Activated naive CD8-positive, alpha-beta T cell treated with anti-CD3 and anti-CD28 coated beads for 36 hours (primary cell): ENCODE results near the gene IGLON5. TPM values are rescaled to one million over a fixed set of nuclear protein-coding genes. Genes with fewer than 3 reads are reported as not detected.

Source experiments
- DNase-seq: peaks from one replicate; pipeline ENCODE4 v3.0.0; 2021
- H3K27ac Mint-ChIP-seq: one replicate; pipeline ENCODE4 v1.8.0; 2022; ENCODE audit warnings: mild to moderate bottlenecking, moderate library complexity, mixed read lengths
- H3K27me3 Mint-ChIP-seq: one replicate; pipeline ENCODE4 v1.8.0; 2022; ENCODE audit warnings: mild to moderate bottlenecking, mixed read lengths
- H3K36me3 Mint-ChIP-seq: one replicate; pipeline ENCODE4 v1.8.0; 2021; ENCODE audit warnings: mild to moderate bottlenecking, mixed read lengths
- H3K4me1 Mint-ChIP-seq: one replicate; pipeline ENCODE4 v1.8.0; 2021; ENCODE audit warnings: mixed read lengths
- H3K4me3 Mint-ChIP-seq: one replicate; pipeline ENCODE4 v1.8.0; 2022; ENCODE audit warnings: mild to moderate bottlenecking, moderate library complexity, mixed read lengths
- H3K9me3 Mint-ChIP-seq: one replicate; pipeline ENCODE4 v1.8.0; 2022; ENCODE audit warnings: mixed read lengths
- total RNA-seq, 2 experiments: library from RNA; stranded (reverse); gene quantifications; one replicate each; pipeline ENCODE4 v1.2.3, GENCODE V29; 2021

IGLON5 gene
- total RNA-seq, 2 experiments from 2014 or later: 0.12 to 0.18 TPM

GRCh38 chr19:51361239-51361638 lies 49.8 kb downstream of the IGLON5 start:
- Mint-ChIP-seq H3K27me3 (no peaks in the 10 kb centered on the region), H3K4me3 (no peak overlapping the region), H3K4me1 (peaks cover 50% of the 10 kb centered on the region), H3K27ac (no peak overlapping the region), H3K9me3 (no peaks in the 10 kb centered on the region), H3K36me3 (peaks cover 27% of the 10 kb centered on the region)
- DNase-seq: no peak

- Mint-ChIP-seq H3K27me3 (no peaks in the 10 kb centered on the region), H3K27ac (peak overlapping the region; percentile 65), H3K36me3 (peaks cover 18% of the 10 kb centered on the region), H3K4me1 (peaks cover 48% of the 10 kb centered on the region), H3K9me3 (no peaks in the 10 kb centered on the region), H3K4me3 (peak overlapping the region; percentile 64)
- DNase-seq: no peak
These were observed 53.0 kb downstream of the IGLON5 start for GRCh38 chr19:51364200-51365106.

DNA sequence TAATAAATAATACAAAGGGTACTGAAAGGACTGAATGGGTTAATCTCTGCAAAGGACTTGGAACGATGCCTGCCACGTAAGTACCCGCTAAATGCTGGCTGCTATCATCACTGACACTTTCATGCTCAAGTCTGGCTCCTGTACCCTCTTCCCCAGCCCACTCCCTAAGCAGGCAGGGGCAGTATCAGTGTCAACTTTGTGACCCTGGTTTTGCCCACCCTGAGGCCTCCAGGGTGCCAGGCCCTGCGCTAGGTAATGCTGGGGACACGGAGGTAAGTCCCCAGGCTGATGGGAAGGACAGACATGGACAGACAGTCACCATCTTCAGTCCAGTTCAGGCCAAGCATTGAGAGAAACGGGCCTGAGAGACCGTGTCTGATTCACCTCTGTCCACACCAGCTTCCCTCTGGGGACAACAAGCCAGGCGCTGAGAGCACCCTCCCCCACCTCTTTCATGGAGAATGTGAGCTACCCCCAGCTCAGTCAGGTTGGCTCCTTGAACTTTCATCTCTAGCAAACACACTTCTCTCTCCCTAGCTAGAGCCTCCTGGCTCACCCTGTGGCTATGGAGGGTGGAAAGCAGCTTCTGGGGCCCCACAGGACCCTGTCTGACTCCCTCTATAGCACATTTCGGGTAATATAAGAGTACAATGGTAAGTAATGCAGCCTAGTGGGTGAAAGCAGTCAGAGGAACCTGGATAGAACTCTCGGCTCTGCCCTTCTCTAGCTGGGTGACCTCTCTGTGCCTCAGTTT lies 53.9 kb downstream of the IGLON5 start:
- peaks cover 21% of the 10 kb centered on the region for H3K36me3 Mint-ChIP-seq

GRCh38 chr19:51365965-51366388 lies 54.5 kb downstream of the IGLON5 start, which contains the start of gene ETFB:
Gene ETFB, minus strand, starts transcription at chr19:51366388. Its CDS starts 62 bp downstream, at chr19:51366326.
- H3K36me3 Mint-ChIP-seq: peaks cover 27% of the 10 kb centered on the region
- H3K9me3 Mint-ChIP-seq: no peaks in the 10 kb centered on the region
- peak within 1 kb of the TSS; percentile 99 for H3K4me3 Mint-ChIP-seq
- peak within 1 kb of the TSS; percentile 96 for H3K27ac Mint-ChIP-seq
- no peak for DNase-seq
- H3K27me3 Mint-ChIP-seq: no peaks in the 10 kb centered on the region
- peaks cover 50% of the 10 kb centered on the region for H3K4me1 Mint-ChIP-seq

More for the DNA sequence above, 53.9 kb downstream of the IGLON5 start:
- Mint-ChIP-seq H3K9me3 (no peaks in the 10 kb centered on the region), H3K27me3 (no peaks in the 10 kb centered on the region), H3K4me3 (peak overlapping the region; percentile 99), H3K4me1 (peaks cover 48% of the 10 kb centered on the region), H3K27ac (peak overlapping the region; percentile 96)
- no peak for DNase-seq

DNA sequence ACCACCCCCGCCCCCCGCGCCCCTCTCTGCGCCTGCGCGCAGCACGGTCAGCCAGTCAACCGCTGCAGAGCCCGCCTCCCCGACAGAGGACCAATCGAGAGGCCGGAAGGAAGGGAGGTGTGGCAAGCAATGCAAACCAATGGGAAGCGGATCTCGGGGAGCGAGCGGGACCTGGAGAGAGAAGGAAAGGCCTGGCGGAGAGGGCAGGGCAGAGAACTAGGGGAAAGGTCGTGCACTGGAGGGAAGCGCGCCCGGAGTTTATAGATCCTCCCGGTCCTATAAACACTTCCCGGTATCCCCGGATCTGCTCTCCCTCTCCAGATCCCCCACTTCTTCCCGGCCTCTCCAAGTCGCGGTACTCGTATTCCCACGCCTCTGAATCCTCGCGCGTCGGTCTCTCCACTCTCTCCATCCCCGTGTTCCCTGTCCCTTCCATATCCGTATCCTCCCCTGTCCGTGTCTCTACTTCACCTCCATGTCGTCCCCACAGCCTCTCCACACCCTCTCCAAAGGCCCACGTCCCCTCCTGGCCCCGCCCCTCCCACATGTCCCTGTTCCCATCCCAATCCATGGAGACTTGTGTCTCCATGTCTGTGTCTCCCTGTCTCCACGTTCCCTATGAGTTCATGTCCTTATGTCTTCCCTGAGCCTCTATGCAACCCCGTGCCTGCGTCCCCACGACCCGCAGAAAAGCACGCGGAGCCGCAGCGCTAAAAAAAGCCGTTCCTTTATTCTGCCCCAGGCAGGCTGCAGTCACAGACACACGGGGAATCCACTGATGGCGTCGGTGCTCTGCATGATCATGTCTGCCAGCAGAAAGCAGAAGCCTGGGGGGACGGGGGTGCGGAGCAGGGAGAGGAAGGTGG lies 55.2 kb downstream of the IGLON5 start:
- peaks cover 32% of the 10 kb centered on the region for H3K36me3 Mint-ChIP-seq
- H3K27ac Mint-ChIP-seq: peak overlapping the region; percentile 96
- H3K4me1 Mint-ChIP-seq: peaks cover 55% of the 10 kb centered on the region
- DNase-seq: peak; percentile 96
- H3K9me3 Mint-ChIP-seq: no peaks in the 10 kb centered on the region
- H3K4me3 Mint-ChIP-seq: peak overlapping the region; percentile 99
- no peaks in the 10 kb centered on the region for H3K27me3 Mint-ChIP-seq

DNA sequence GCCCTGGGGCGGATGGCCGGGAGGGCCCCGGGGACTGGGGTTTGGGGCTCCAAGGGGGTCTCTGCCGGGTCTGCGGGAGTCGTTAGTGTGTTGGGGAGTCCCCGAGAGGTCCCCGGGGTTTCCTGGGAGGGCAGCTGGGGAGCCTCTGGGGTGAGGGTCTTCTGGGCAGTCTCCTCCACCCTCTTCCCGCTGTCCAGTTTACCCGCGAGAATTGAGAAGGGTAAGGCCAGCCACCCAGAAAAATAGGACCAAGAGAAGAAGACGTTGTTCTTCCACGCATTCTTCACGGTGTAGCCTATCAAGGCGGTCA lies 55.8 kb downstream of the IGLON5 start:
- peak overlapping the region; percentile 99 for H3K4me3 Mint-ChIP-seq
- no peaks in the 10 kb centered on the region for H3K9me3 Mint-ChIP-seq
- peak overlapping the region; percentile 96 for H3K27ac Mint-ChIP-seq
- peaks cover 32% of the 10 kb centered on the region for H3K36me3 Mint-ChIP-seq
- no peak for DNase-seq
- H3K27me3 Mint-ChIP-seq: no peaks in the 10 kb centered on the region
- peaks cover 55% of the 10 kb centered on the region for H3K4me1 Mint-ChIP-seq

GRCh38 chr19:51367565-51368365 lies 56.3 kb downstream of the IGLON5 start:
- Mint-ChIP-seq H3K4me1 (peaks cover 54% of the 10 kb centered on the region), H3K9me3 (no peaks in the 10 kb centered on the region), H3K36me3 (peaks cover 30% of the 10 kb centered on the region), H3K4me3 (peak overlapping the region; percentile 99), H3K27me3 (no peaks in the 10 kb centered on the region), H3K27ac (peak overlapping the region; percentile 96)
- peak; percentile 99 for DNase-seq

- DNase-seq: peak; percentile 47
- peak within 1 kb of the TSS; percentile 99 for H3K4me3 Mint-ChIP-seq
- peaks cover 27% of the 10 kb centered on the region for H3K36me3 Mint-ChIP-seq
- peaks cover 55% of the 10 kb centered on the region for H3K4me1 Mint-ChIP-seq
- H3K27me3 Mint-ChIP-seq: no peaks in the 10 kb centered on the region
- H3K27ac Mint-ChIP-seq: peak within 1 kb of the TSS; percentile 96
- no peaks in the 10 kb centered on the region for H3K9me3 Mint-ChIP-seq
These were observed 57.2 kb downstream of the IGLON5 start, which contains the start of gene CLDND2 for GRCh38 chr19:51368366-51369282. Gene CLDND2, minus strand, starts transcription at chr19:51369003. Its CDS starts 426 bp downstream, at chr19:51368577.

GRCh38 chr19:51370230-51370629 lies 58.8 kb downstream of the IGLON5 start:
- H3K4me3 Mint-ChIP-seq: peak overlapping the region; percentile 80
- H3K9me3 Mint-ChIP-seq: peaks cover 7% of the 10 kb centered on the region
- H3K27ac Mint-ChIP-seq: no peak overlapping the region
- H3K4me1 Mint-ChIP-seq: peaks cover 54% of the 10 kb centered on the region
- no peaks in the 10 kb centered on the region for H3K27me3 Mint-ChIP-seq
- no peak for DNase-seq
- H3K36me3 Mint-ChIP-seq: peaks cover 25% of the 10 kb centered on the region

DNA sequence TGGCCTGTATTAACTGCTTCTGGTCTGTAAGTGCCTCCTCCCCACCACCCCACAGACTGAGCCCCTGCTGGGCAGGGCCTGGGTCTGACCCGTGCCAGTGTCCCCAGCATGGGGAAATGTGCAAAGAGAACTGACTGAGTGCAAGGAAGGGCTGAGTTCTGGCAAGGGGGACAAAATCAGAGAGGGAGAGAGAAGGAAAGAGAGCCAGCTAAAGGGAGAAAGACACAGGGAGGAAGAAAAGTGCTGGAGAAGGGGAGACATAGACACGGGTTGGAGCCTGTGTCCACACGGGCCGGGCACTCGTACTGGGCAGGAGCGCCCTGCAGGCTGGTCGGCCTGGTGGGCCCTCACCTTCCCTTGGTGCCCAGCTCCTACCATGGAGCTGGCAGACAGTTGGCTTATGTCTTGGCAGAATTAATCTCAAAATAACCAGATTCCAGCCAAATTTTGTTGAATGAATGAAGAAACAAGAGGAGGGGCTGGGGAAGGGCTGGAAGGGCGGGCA lies 59.8 kb downstream of the IGLON5 start:
- Mint-ChIP-seq H3K36me3 (peaks cover 26% of the 10 kb centered on the region), H3K4me3 (peak overlapping the region; percentile 80), H3K4me1 (peaks cover 61% of the 10 kb centered on the region), H3K27ac (peak overlapping the region; percentile 99), H3K9me3 (peaks cover 9% of the 10 kb centered on the region), H3K27me3 (no peaks in the 10 kb centered on the region)
- DNase-seq: no peak

GRCh38 chr19:51372021-51372648 lies 60.7 kb downstream of the IGLON5 start:
- H3K4me1 Mint-ChIP-seq: peaks cover 69% of the 10 kb centered on the region
- no peak for DNase-seq
- no peaks in the 10 kb centered on the region for H3K27me3 Mint-ChIP-seq
- H3K9me3 Mint-ChIP-seq: peaks cover 9% of the 10 kb centered on the region
- H3K27ac Mint-ChIP-seq: peak overlapping the region; percentile 99
- peak overlapping the region; percentile 80 for H3K4me3 Mint-ChIP-seq
- H3K36me3 Mint-ChIP-seq: peaks cover 25% of the 10 kb centered on the region

- Mint-ChIP-seq H3K27ac (peak within 1 kb of the TSS; percentile 99), H3K4me3 (peak within 1 kb of the TSS; percentile 80), H3K4me1 (peaks cover 71% of the 10 kb centered on the region), H3K9me3 (peaks cover 9% of the 10 kb centered on the region), H3K27me3 (no peaks in the 10 kb centered on the region), H3K36me3 (peaks cover 25% of the 10 kb centered on the region)
- peak; percentile 89 for DNase-seq
These were observed 61.4 kb downstream of the IGLON5 start, which contains the start of gene NKG7 for GRCh38 chr19:51372649-51373504. Gene NKG7, minus strand, starts transcription at chr19:51372654. Its CDS starts 119 bp downstream, at chr19:51372535.
